HG03139 (cell line): ENCODE results near the gene TECTA.
"Not testable (repeated sequence)": the region's sequence is repeated elsewhere in the genome, so short reads cannot be mapped to it uniquely, and the experiment has no call there.

ENCODE experiments used
- ATAC-seq: cut with Tn5 transposase; IDR thresholded peaks from one replicate; pipeline ENCODE4 v1.9.1; 2021; ENCODE audit not compliant: unreplicated experiment

Gene TECTA

GRCh38 chr11:121091492-121092152, 9.4 kb upstream of the TECTA start:
- no peak for ATAC-seq

- ATAC-seq, result no peak
These were observed 5.5 kb upstream of the TECTA start for GRCh38 chr11:121095561-121095960.

GRCh38 chr11:121099364-121099763, 1.7 kb upstream of the TECTA start:
- ATAC-seq, result no peak

GRCh38 chr11:121099885-121100284, 1.2 kb upstream of the TECTA start:
- no peak for ATAC-seq

GRCh38 chr11:121104312-121104762, 3.3 kb downstream of the TECTA start:
- ATAC-seq, result no peak

GRCh38 chr11:121105063-121105480, 4.0 kb downstream of the TECTA start:
- no peak for ATAC-seq

- ATAC-seq, result no peak
These were observed 4.6 kb downstream of the TECTA start for GRCh38 chr11:121105481-121106195.

- ATAC-seq, result no peak
These were observed 5.8 kb downstream of the TECTA start for GRCh38 chr11:121106812-121107211.

- ATAC-seq, result no peak
These were observed 7.4 kb downstream of the TECTA start for GRCh38 chr11:121108413-121108812.

- ATAC-seq, result no peak
These were observed 8.4 kb downstream of the TECTA start for GRCh38 chr11:121109471-121109870.

- no peak for ATAC-seq
These were observed 9.0 kb downstream of the TECTA start for GRCh38 chr11:121109916-121110586.

GRCh38 chr11:121110871-121111724, 10.1 kb downstream of the TECTA start:
- ATAC-seq, result no peak

- ATAC-seq, result no peak
These were observed 11.7 kb downstream of the TECTA start for GRCh38 chr11:121112498-121113455.

- no peak for ATAC-seq
These were observed 12.6 kb downstream of the TECTA start for GRCh38 chr11:121113611-121114010.

- ATAC-seq, result not testable (repeated sequence)
These were observed 14.0 kb downstream of the TECTA start for GRCh38 chr11:121115024-121115423.

- no peak for ATAC-seq
These were observed 16.7 kb downstream of the TECTA start for GRCh38 chr11:121117788-121118187.

GRCh38 chr11:121119440-121119839, 18.4 kb downstream of the TECTA start:
- no peak for ATAC-seq

GRCh38 chr11:121122328-121122727, 21.3 kb downstream of the TECTA start:
- no peak for ATAC-seq

- no peak for ATAC-seq
These were observed 22.5 kb downstream of the TECTA start for GRCh38 chr11:121123496-121124069.

GRCh38 chr11:121127809-121128208, 26.8 kb downstream of the TECTA start:
- ATAC-seq, result no peak
